Limb (tissue), 2 donors: ENCODE measurements around the gene DTX2.
A peak's percentile ranks its signal among the peaks of the same experiment; 100 is the strongest.
"Not testable (repeated sequence)": the region's sequence is repeated elsewhere in the genome, so short reads cannot be mapped to it uniquely, and the experiment has no call there.

Experiments used
- DNase-seq, 2 donors: peaks; one replicate each; pipeline ENCODE4 v3.0.0-alpha.2; 2016; ENCODE audit errors: extremely low spot score in 2 of 2

DTX2 gene

GRCh38 chr7:76487969-76488368 lies 26.5 kb downstream of the DTX2 start:
- not testable (repeated sequence) for DNase-seq

GRCh38 chr7:76492139-76492538 lies 30.6 kb downstream of the DTX2 start:
- DNase-seq, result not testable (repeated sequence)

DNA sequence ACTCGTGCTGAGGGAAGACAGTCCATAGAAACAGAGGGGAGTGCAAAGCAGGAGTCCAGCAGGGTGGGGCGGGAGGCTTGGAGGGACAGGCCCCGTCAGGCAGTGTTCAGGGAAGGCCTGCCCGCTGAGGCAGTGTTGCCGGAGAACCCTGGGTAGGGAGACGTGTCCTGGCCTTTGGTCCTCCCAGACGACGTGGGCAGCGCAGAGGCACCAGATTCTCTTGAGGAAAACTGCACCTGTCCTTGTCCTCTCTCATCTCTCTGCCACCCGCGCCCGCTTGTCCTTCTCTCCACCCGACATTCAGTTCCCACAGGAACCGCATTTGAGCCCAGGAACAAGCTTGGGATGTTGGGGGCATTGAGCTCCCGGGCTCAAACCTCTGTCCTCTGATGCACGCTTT lies 34.2 kb downstream of the DTX2 start:
- DNase-seq, result not testable (repeated sequence)

DNA sequence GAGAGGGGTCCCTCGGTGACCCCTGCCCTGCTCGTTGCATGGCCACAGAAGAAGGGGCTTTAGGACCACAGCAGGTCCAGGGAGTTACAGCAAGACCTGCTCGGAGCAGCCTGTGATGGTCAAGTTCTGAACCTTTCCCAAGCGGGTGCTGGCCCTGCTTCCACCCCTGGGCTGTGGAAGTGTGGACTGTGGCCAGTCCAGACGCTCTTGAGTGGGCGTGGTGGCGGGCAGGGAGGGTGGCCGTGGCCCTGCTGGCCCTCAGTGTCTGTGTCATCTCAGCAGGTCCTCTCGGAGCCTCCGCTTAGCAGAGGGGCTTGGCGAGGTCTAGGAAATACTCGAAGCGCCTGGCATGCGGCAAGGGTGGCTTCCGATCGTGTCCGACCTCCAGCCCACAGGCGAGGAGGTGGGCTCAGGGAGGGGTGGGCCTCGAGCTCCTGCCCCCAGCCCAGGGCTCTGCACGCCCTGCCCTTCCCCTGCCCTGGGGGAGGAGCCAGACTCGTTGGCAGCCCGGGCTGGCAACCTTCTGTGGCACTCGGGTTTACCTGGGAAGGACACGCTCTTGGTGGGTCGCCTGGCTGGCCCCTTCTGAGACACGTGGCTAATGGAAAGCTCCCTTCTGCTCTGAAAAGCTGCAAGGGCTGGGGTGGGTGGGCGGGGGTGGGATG lies 36.5 kb downstream of the DTX2 start:
- DNase-seq, result not testable (repeated sequence)

DNA sequence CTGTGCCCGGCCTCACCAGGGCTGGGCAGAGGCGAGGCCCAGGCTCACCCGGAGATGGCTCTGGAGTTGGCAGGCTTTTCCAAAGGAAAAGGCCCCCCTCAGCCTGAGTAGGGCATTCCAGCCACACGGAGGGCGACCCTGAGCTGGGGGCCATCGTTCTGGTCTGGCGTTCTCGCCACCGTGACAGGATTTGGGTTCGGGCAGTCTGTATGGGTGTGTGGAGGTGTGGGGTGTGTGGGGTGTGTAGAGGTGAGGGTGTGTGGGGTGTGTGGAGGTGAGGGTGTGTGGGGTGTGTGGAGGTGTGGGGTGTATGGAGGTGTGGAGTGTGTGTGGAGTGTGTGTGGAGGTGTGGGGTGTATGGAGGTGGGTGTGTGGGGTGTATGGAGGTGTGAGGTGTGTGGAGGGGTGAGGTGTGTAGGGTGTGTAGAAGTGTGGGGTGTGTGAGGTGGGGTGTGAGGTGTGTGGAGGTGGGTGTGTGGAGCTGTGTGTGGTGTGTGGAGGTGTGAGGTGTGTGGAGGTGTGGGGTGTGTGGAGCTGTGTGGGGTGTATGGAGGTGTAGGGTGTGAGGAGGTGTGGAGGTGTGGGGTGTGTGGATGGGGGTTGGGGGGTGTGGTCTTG lies 37.2 kb downstream of the DTX2 start:
- not testable (repeated sequence) for DNase-seq

DNA sequence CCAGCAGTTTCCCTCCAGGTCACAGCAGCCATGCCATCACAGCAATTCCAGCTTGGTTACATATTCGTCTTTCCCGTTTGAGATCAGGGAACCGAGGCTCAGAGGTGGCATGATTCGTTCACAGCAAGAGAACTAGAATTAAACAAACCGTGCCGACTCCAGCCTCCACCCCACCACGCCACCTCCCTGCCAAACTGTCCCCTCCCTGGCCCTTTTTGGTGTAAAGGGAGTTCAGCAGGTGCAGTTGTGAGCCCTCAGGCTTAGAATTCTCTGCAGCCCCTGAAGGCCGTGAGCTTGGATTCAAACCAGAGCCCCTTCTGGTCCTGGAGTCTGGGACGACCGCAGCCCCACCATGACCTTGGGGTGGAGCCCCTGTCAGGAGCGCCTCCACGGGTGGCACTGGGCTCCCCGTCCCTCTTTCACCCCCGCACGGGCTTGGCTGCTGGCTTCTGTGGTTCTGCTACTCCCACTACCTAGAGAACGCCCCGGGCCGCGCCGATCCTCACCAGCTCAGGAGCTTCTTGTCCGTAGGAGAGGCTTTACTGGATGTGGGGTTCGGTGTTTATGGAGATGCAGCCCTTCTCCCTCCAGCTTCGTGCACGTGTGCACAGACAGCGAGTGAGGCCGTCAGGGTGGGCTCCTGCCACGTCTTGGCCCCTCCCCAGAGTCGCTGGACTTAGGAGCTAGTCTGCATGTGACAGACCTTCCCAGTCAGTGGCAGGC lies 37.9 kb downstream of the DTX2 start:
- DNase-seq, result not testable (repeated sequence)

- DNase-seq, result not testable (repeated sequence)
These were observed 38.4 kb downstream of the DTX2 start for GRCh38 chr7:76499924-76500241.

DNA sequence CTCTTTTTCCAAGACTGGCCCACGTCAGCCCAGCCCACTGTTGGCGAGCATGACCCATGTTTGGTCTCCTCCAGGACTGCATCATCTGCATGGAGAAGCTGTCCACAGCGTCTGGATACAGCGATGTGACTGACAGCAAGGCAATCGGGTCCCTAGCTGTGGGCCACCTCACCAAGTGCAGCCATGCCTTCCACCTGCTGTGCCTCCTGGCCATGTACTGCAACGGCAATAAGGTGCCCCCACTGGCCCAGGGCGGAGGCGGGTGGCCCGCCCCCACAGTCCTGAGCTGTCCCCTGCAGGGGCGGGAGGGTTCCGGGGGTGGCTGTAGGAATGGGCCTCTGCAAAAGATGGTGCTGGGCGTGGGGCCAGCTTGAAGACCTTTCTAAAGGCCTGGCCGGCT lies 40.7 kb downstream of the DTX2 start:
- DNase-seq, result not testable (repeated sequence)

DNA sequence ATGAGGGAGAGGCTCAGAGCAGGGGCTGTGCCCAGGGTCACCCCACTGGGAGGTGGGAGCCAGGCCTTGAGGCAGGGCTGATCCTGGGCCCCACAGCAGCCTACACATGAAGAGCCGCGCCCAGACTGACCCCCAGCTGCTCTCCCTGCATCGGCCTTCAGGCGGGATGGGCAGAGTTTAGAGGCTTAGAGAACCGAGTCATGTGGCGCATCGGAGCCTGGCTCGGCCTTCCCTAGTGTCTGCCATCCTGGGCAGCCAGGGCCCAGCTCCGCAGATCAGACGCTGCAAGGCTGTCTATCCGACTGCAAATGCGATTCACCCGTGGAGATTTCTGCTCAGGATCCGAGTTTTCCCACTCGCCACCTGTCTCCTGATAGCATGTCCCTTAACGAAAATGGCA lies 41.3 kb downstream of the DTX2 start:
- not testable (repeated sequence) for DNase-seq

GRCh38 chr7:76503244-76503643 lies 41.7 kb downstream of the DTX2 start:
- DNase-seq, result not testable (repeated sequence)

DNA sequence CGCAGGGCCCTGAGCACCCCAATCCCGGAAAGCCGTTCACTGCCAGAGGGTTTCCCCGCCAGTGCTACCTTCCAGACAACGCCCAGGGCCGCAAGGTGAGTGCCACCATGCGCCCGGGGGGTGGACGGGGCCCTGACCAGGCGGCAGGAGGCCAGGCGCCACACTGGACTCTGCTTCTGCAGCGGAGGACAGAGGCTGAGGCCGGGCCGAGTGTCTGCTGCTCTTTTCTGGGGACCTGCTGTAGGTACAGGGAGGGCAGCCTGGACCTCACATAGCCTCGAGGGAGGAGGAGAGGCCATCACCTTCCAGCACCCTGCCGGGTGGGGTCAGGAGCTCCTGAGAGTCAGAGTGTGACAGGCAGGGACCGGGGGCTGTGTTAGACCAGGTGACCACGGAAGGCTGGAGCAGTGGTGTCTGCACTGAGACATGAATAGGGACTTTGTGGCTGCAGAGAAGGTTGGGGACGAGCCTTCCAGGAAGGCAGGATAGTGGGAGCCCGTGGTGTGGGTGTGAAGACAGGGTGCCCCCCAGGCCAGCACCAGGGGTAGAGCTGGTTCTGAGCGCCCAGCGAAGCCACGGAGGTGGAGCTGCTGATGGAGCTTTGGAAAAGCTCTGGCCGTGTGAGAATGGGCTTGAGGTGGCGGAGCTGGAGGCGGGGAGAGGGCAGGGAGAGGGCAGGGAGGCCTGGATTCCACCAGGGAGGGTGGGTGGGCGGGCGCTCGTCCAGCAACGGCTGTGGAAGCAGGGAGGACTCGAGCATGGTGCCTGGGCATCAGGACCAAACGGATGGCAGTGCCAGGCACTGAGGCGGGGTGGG lies 43.0 kb downstream of the DTX2 start:
- DNase-seq, result not testable (repeated sequence)

GRCh38 chr7:76505168-76506080 lies 43.9 kb downstream of the DTX2 start:
- DNase-seq, result peak in 1 of 2 donors; percentile 17

DNA sequence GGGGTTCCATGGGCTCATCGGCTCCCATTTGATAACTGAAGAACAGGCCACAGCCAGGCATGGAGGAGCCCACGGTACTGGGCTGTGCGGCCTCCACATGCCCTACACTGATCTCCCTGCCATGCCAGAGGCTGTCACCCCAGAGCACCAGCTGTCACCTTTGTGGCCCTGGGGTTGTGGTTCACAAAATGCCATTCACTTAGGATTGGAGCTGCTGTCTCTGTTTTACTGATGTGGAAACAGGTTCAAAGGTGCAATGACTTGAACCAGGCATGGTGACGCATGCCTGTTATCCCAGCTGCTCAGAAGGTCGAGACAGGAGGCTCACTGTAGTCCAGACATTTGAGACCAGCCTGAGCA lies 44.6 kb downstream of the DTX2 start:
- no peak for DNase-seq

- DNase-seq, result not testable (repeated sequence)
These were observed 45.1 kb downstream of the DTX2 start for GRCh38 chr7:76506643-76507042.

- peak in 1 of 2 donors; percentile 1 for DNase-seq
These were observed 46.4 kb downstream of the DTX2 start for GRCh38 chr7:76507723-76508406.

GRCh38 chr7:76509931-76510877 lies 48.7 kb downstream of the DTX2 start, which contains the start of gene UPK3B:
UPK3B (plus strand) TSS chr7:76510552; CDS start chr7:76510653, 101 bp downstream.
- DNase-seq, result peak; percentile 5 to 36

GRCh38 chr7:76511200-76511910 lies 49.8 kb downstream of the DTX2 start:
- DNase-seq, result peak in 1 of 2 donors; percentile 21
